Heart left ventricle (tissue), 13 donors: ENCODE measurements around the gene ZCCHC4.

Experiments used
- CTCF ChIP-seq, 12 donors: fragments of 200-600 bp; sonication (generic) in 4 of 12; IDR thresholded peaks; one replicate each; pipeline versions ENCODE4 v1.5.0 to v1.8.0; 2018 to 2022; ENCODE audit warnings: antibody characterized with exemption in 12 of 12, mild to moderate bottlenecking in 5 of 12
- POLR2A ChIP-seq, 2 donors: fragments of 450-650 bp; IDR thresholded peaks; one replicate each; pipeline ENCODE4 v1.6.1; 2017; ENCODE audit warnings: antibody characterized with exemption in 2 of 2, mild to moderate bottlenecking in 2 of 2, moderate library complexity in 2 of 2
- donor health status: ischemic (EF 13 %, LVEDD 7.1; RV severe dilation, severe dysfunction).
- donor health status: DM: no; HTN: yes; CAD: no.
- donor health status: DM: no; HTN: no; CAD: no.
- donor health status: ischemic (EF 25% LVEDD 6.9; RV normal size, moderate dysfunction).
- donor health status: ischemic (EF 25% LVEDD 5.7; RV mildly dilated, moderate dysfunction).
- donor health status: ischemic (EF 35%, LVEDD 5.7; RV mildly dilated, moderate dysfunction).
- donor health status: nonischemic (EF 11% LVEDD 7.7; RV severe dilation, severe dysfunction).
- donor health status: DM: yes; HTN: yes; CAD: no.
- donor health status: PGD.
- donor health status: ischemic (EF 29% LVEDD 5.4; RV normal size, mild dysfunction).
- donor health status: nonischemic (EF 23%, LVEDD 6.1; RV moderate dilation, normal function).

GRCh38 chr4:25358515-25359275 lies 46.1 kb downstream of the ZCCHC4 start:
- TF ChIP-seq POLR2A (IDR thresholded peaks at IDR 0.05): no peak
- no peak for TF ChIP-seq CTCF (IDR thresholded peaks at IDR 0.05)
